Measurements from ENCODE around the gene ZNF672. TPM values are rescaled to one million over a fixed set of nuclear protein-coding genes. Genes with fewer than 3 reads are reported as not detected.

ZNF672 gene
- total and polyA plus RNA-seq, 2 of the 13 experiments (the other 11 are each of a cell fraction or from before 2014, with no cell fraction given): 17.2 to 22.9 TPM

- TF ChIP-seq ZBTB39 (CRISPR knock-in tag; IDR thresholded peaks at IDR 0.05) (no peak; the same call in 1 of the 2 replicates), ARNT (IDR thresholded peaks at IDR 0.05) (no peak), AHR (CRISPR knock-in tag; IDR thresholded peaks at IDR 0.05) (peak; percentile 44; the same call in 1 of the 2 replicates), DNMT1 (CRISPR knock-in tag; IDR thresholded peaks at IDR 0.05) (no peak), ZKSCAN1 (IDR thresholded peaks at IDR 0.05; ENCODE audit: low read length) (no peak), ZNF589 (CRISPR knock-in tag; conservative IDR thresholded peaks at IDR 0.05) (no peak), ZNF430 (CRISPR knock-in tag; IDR thresholded peaks at IDR 0.05) (no peak), IKZF1 (IDR thresholded peaks at IDR 0.05) (no peak), MAFK (conservative IDR thresholded peaks at IDR 0.05 in 1 of 2, IDR thresholded peaks at IDR 0.05 in 1 of 2; ENCODE audit: low read length in 2 of 2) (no peak), CHCHD3 (CRISPR knock-in tag; IDR thresholded peaks at IDR 0.05) (no peak), NFE2 (CRISPR knock-in tag; IDR thresholded peaks at IDR 0.05) (no peak), ZFP62 (CRISPR knock-in tag; IDR thresholded peaks at IDR 0.05) (peak; percentile 4; the same call in 1 of the 2 replicates), NFIC (IDR thresholded peaks at IDR 0.05; ENCODE audit: low read length) (no peak), ZBTB3 (CRISPR knock-in tag; IDR thresholded peaks at IDR 0.05; ENCODE audit: borderline replicate concordance, low read depth) (0 out of 2 replicates have a peak, but pooled peaks have one; percentile 46), ZNF34 (CRISPR knock-in tag; IDR thresholded peaks at IDR 0.05; ENCODE audit: borderline replicate concordance) (peak; percentile 26; the same call in 1 of the 2 replicates), ZNF432 (CRISPR knock-in tag; IDR thresholded peaks at IDR 0.05; ENCODE audit: borderline replicate concordance) (no peak; the same call in 1 of the 2 replicates), MATR3 (CRISPR knock-in tag; IDR thresholded peaks at IDR 0.05) (no peak)
- TF ChIP-seq, protein P1, sequence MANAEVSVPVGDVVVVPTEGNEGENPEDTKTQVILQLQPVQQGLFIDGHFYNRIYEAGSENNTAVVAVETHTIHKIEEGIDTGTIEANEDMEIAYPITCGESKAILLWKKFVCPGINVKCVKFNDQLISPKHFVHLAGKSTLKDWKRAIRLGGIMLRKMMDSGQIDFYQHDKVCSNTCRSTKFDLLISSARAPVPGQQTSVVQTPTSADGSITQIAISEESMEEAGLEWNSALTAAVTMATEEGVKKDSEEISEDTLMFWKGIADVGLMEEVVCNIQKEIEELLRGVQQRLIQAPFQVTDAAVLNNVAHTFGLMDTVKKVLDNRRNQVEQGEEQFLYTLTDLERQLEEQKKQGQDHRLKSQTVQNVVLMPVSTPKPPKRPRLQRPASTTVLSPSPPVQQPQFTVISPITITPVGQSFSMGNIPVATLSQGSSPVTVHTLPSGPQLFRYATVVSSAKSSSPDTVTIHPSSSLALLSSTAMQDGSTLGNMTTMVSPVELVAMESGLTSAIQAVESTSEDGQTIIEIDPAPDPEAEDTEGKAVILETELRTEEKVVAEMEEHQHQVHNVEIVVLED (CRISPR knock-in tag; IDR thresholded peaks at IDR 0.05; ENCODE audit: borderline replicate concordance): peak; percentile 83; the same call in 1 of the 2 replicates
- TF ChIP-seq, protein P2, sequence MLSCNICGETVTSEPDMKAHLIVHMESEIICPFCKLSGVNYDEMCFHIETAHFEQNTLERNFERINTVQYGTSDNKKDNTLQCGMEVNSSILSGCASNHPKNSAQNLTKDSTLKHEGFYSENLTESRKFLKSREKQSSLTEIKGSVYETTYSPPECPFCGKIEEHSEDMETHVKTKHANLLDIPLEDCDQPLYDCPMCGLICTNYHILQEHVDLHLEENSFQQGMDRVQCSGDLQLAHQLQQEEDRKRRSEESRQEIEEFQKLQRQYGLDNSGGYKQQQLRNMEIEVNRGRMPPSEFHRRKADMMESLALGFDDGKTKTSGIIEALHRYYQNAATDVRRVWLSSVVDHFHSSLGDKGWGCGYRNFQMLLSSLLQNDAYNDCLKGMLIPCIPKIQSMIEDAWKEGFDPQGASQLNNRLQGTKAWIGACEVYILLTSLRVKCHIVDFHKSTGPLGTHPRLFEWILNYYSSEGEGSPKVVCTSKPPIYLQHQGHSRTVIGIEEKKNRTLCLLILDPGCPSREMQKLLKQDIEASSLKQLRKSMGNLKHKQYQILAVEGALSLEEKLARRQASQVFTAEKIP (CRISPR knock-in tag; IDR thresholded peaks at IDR 0.05; ENCODE audit: borderline replicate concordance): no peak
- TF ChIP-seq, protein P3, sequence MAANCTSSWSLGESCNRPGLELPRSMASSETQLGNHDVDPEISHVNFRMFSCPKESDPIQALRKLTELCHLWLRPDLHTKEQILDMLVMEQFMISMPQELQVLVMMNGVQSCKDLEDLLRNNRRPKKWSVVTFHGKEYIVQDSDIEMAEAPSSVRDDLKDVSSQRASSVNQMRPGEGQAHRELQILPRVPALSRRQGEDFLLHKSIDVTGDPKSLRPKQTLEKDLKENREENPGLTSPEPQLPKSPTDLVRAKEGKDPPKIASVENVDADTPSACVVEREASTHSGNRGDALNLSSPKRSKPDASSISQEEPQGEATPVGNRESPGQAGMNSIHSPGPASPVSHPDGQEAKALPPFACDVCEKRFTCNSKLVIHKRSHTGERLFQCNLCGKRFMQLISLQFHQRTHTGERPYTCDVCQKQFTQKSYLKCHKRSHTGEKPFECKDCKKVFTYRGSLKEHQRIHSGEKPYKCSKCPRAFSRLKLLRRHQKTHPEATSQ (CRISPR knock-in tag; IDR thresholded peaks at IDR 0.05; ENCODE audit: borderline replicate concordance): 0 out of 2 replicates have a peak, but pooled peaks have one; percentile 27
Observed at GRCh38 chr1:248838357-248839167, 538 bp downstream of the ZNF672 start (continued).

Measured in HepG2 (cell line).